Measurements from ENCODE around the gene PAX7.

DNA sequence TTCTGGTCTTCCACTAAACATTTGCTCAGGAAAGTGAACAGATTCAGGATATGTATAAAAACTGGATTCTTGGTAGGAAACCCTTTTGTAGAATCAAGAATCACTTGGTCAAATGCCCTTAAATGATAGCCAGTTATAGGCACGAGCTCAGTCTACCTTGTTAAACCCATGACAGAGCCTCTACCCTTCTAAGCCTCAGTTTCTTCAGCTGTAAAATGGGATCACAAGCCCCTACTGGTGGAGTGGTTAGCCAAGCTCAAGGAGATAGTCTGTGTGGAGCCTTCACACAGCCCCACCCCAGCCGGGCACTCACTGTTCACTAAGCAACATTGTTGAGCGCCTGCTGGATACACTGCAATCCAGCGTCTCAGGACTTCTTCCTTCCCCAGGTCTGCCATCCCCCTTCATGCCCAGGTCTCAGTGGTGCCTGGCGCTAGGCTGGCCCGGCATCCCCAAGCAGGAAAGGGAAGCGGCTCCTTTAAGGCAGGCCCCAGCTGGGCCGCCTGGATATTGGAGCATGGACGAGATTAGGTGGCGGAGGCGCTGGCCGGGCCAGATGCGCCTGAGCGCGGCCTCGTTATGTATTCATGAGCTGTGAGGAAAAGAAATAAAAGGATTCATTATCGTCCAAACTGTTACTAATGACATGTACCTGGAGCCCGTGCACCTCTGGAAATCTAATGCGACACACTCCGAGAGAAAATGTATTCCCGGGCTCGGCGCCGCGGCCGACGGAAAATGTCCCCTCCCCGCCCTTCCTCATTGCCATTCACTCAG lies 153.2 kb downstream of the PAX7 start:
- no peak for TF ChIP-seq POLR2A (IDR thresholded peaks at IDR 0.05)
- TF ChIP-seq, protein P1, sequence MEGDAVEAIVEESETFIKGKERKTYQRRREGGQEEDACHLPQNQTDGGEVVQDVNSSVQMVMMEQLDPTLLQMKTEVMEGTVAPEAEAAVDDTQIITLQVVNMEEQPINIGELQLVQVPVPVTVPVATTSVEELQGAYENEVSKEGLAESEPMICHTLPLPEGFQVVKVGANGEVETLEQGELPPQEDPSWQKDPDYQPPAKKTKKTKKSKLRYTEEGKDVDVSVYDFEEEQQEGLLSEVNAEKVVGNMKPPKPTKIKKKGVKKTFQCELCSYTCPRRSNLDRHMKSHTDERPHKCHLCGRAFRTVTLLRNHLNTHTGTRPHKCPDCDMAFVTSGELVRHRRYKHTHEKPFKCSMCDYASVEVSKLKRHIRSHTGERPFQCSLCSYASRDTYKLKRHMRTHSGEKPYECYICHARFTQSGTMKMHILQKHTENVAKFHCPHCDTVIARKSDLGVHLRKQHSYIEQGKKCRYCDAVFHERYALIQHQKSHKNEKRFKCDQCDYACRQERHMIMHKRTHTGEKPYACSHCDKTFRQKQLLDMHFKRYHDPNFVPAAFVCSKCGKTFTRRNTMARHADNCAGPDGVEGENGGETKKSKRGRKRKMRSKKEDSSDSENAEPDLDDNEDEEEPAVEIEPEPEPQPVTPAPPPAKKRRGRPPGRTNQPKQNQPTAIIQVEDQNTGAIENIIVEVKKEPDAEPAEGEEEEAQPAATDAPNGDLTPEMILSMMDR (IDR thresholded peaks at IDR 0.05) = no peak
